NCI-H1417 treated with DMSO at 0.1 percent for 48 hours (cell line): Measurements from ENCODE around the gene ADGRG6.
"Not testable (repeated sequence)": the region's sequence is repeated elsewhere in the genome, so short reads cannot be mapped to it uniquely, and the experiment has no call there.

Experiments
- DNase-seq: peaks from one replicate; lab custom pipeline; 2025; lab: John Stamatoyannopoulos, UW

ADGRG6 gene

DNA sequence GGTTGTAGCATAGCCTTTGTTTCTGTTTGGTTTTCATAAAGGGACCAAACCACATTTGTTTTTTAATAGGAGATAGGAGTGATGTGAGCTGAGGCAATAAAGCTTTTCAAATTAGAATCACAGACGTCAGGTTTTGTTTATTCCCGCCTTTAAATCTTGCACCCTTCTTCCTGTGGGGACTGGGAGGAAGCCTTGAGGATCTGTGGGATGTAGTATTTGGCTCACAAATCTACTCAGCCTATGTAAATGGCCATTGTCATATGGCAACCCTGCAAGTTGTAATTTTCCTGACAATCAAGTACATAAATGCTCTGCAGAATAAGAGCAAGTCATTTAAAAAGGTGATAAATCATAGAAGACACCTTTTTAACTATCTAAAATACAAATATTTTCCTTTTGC lies 110.4 kb downstream of the ADGRG6 start:
- no peak for DNase-seq

DNA sequence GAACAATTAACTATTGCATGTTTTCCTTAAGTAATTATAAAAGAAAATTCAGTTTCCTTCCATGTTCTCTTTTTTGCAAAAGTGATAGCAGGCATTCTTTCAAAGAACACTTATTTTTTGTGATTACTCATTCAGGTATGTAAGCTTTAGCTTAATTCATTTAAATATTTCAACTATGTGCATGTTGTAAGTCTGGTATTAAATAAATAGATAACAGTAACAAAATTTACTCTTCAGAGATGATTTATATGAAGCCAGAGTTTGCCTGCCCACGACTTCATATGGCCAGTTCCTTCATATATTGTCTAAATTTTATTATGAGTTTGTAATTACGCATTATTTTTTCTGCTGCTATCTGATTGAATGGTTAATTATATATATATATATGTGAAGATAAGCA lies 110.9 kb downstream of the ADGRG6 start:
- no peak for DNase-seq

DNA sequence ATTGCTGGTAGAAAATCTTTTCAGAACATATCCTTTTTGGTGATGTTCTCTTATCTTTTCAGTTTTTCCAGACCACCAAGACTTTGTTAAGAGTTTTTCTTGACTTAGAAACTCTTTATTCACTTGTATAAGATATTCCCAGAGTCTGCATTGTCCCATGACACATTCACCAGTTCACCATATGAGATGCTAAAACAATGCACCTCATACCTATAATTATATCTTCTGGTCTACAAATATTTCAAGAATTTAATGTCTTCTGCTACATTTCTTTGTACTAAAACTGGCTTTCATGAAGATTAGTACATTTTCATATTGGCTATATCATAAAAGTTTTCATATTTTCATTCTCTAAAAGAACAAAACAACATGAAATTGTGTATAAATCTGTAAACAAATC lies 111.3 kb downstream of the ADGRG6 start:
- no peak for DNase-seq

DNA sequence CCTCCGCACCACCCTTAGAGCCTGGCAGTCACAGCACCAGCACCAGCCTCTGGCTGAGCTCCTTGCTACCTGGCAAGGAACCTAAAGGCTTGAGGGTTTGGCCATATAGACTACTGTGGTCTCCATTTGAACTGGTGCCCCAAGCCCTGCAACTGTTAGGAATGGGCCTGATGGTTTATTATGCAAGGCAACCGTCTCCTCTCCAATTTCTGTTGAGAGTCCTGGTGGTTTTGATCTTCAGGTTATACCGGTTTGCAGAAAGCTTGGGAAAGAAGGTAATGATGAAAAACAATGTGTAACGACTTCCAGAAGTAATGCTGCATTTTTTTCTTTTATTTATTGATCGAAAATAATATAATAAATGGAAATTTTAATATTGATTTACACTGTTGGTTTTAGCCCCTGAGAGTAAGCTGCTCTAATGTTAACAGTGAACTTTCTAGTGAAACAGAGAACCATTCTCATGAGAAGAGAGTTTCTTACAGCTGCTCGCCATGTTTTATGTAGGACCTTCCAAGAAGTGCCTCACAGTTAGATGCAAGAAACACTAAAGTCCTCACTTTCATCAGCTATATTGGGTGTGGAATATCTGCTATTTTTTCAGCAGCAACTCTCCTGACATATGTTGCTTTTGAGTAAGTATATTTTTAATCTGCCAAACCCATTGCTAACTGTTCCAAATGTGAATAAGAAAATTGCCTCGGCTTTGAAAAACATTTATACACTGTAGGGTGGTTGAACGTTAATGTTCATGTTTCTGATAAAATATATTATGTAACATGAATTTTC lies 112.8 kb downstream of the ADGRG6 start:
- no peak for DNase-seq

DNA sequence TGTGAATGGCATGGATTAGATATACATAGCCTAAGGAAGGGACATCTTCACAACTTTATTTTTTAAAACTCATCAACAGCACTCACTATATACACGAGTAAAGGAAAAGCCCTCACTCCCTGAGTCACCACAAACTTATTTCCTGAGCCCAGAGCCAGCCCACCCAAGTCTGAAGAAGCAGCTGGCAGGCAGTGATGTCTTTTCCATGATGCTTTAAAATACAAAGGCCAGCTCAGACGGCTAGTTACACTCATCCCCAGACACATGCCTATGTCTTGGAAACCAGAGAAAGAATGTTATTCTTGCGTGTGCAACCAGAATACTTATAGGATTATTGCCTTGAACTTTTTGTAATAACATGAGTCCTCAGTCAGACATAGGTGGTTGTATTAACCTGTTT lies 114.4 kb downstream of the ADGRG6 start:
- DNase-seq = no peak

DNA sequence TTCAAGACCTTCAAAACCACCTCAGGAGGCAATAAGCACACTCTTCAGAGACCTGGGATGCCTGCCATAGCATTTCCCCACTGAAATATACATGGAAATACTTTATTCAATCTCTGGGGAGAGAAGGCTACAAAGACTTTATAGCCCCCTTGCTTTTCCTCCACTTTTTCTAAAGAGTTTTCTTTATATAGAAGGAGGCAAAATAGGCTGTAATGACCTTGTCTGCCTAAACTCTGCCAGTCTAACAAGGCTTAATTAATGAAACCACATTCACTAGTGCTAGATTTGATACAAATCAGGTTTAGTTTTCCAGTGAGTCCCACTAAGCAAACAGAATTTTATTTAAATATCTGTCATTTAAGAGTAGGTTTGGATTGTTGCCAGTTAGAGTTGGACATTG lies 114.9 kb downstream of the ADGRG6 start:
- DNase-seq = no peak

DNA sequence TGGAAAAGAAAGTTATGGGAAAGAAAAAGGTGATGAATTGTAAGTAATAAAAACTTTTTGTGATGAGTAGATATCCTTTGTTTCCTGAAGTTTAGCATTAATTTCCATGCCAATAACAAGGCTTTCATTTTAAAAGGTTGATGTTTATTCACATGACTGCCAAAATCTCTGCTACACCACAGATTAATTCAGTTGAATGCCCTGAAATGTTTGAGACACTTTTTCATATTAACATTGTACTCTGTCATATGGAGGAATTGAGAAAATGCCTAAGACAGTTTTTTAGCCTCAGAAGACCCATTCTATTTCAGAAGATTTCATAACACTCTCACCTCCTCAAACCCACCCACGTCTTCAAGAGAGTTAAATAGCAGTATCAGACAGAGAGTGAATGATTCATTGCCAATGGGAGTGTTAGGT lies 115.5 kb downstream of the ADGRG6 start:
- DNase-seq = no peak

DNA sequence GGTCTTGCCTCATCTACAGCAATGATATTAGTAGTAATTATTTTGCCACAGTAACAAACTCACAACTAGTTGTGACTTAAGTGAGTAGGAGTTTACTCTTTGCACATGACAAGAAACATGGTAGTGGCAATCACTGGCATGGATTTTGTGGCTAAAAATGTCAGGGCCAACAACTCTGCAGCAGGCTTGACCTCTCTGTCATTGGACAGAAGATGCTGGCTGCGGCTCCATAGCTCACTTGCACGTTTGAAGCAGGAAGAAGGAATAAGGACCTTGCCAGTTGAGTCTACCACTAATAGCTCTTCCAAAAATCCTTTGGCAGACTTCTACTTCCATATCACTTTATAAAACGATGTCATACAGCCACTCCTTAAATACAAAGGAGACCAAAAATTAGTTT lies 117.3 kb downstream of the ADGRG6 start:
- no peak for DNase-seq

DNA sequence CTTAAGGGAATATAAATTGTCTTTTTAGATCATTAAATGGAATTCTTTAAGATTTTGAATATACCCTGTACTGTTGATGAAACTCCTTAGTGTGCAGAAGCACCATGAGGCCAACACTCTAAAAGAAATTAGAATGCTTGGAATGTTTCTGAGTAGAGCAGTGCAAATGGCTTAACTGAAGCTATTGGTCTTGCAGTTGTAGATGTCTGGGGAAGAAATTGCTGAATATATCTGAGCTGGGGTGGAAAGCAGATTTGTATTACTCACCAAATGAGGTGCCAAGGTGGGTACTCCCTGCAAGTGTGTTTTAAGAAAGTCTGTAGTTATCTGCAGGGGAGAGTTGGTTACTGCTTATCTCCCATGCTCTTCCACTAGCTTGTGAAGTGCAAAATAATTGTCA lies 119.0 kb downstream of the ADGRG6 start:
- no peak for DNase-seq

DNA sequence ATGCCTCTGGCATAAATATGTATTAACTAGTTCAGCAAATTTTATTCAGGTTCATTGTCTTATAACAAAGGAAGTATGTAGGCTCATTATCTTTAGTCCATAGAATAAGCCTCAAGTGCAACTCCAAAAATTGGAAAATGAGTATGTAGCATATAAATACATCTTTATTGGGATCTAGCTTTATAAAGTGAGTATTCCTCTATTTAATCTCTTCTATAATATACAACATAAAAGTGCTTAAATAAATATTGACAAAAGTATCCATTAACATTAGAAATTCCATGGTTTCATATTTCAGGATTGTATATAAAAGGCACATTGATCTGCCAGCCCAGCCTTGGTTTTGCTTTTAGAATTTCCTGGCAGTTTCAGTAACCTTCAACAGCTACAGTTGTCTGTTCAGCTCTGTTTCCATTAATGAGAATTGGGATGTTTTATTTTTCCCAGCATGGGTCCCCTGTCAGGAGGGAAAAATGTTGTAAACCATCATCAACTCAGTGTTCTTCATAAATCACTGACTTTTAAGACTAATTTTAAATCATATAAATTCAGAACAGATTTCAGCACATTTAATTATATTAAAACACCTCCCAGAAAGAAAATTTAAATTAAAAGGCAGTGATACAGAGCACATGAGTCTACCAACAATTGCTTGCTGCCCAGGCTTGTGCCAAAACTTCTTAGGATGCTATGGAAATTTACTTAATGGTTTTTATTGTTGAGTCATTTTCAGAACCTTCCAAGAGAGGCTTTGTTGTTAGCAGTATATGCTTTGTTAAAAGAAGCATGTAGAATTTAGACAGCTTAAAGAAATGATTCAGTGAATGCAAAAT lies 119.7 kb downstream of the ADGRG6 start:
- no peak for DNase-seq

DNA sequence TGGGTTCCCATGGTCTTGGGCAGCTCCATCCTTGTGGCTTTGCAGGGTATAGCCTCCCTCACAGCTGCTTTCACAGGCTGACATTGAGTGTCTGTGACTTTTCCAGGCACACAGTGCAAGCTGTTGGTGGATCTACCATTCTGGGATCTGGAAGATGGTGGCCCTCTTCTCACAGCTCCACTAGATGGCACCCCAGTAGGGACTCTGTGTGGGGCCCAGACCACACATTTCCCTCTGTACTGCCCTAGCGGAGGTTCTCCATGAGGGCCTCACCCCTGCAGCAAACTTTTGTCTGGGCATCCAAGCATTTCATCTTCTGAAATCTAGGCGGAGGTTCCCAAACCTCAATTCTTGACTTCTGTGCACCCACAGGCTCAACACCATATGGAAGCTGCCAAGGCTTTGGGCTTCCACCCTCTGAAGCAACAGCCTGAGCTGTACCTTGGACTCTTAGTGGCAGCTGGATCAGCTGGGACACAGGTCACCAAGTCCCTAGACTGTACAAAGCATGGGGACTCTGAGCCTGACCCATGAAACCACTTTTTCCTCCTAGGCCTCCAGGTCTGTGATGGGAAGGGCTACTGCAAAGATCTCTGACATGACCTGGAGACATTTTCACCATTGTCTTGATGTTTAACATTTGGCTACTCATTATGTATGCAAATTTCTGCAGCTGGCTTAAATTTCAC lies 124.8 kb downstream of the ADGRG6 start:
- not testable (repeated sequence) for DNase-seq

DNA sequence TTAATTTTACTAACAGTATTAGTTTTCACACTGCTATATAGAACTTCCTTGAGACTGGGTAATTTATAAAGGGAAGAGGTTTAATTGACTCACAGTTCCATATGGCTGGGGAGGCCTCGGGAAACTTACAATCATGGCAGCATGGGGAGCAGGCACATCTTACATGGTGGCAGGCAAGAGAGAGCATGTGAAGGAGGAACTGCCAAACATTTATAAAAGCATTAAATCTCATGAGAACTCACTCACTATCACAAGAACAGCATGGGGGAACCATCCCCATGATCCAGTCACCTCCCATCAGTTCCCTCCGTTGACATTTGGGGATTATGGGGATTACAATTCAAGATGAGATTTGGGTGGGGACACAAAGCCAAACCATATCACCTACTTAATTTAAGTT lies 126.7 kb downstream of the ADGRG6 start:
- DNase-seq = not testable (repeated sequence)

DNA sequence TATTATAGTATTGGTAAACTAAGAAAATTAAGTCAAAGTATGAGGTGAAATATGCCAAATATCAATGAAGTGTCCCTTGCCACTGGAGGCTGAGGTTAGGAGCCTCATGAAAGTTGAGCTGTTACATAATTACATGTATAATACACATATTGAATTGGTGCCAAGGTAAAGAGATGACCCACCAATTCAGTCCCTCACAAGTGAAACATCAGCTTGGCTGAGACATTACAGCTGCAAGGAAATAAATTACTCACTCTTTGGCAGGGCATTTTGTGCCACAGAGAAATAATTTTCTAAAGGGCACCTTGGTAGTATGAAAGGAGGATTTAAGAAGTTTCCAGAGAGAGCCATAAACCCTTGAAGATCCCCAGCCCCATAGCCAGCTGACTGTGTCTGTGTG lies 127.4 kb downstream of the ADGRG6 start:
- DNase-seq = no peak

DNA sequence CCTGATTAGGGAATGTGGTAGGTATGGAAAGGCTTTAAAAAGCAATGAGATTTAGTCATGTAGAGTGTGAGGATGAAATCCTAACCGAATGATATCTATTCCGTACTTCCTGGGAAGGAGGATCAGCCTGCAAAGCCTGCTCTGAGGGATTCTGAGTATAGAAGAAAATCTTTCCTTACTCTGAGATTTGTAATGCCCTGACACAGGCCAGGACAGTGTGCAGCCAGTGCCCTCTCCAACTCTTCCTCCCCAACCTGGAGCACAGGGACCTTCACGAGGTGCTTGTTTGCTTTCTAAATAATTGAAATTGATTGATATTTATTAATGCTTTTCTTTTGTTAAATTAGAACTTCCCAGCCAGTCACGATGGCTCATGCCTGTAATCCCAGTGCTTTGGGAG lies 131.6 kb downstream of the ADGRG6 start:
- DNase-seq = no peak

DNA sequence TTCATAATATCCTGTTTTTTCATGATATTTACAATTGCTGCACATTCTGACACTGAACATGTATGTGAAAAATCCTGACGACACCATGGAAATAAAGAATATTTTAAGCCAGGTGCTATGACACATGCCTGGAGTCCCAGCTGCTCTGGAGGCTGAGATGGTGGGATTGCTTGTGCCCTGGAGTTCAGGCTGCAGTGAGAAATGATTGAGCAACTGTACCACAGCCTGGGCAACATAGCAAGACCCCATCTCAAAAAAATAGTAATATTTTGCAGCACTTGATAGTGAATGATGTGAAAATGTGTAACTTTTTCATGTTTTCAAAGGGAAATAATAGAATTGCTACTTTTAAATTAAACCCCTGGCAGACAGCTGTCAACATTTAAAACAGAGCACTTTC lies 137.1 kb downstream of the ADGRG6 start:
- no peak for DNase-seq

DNA sequence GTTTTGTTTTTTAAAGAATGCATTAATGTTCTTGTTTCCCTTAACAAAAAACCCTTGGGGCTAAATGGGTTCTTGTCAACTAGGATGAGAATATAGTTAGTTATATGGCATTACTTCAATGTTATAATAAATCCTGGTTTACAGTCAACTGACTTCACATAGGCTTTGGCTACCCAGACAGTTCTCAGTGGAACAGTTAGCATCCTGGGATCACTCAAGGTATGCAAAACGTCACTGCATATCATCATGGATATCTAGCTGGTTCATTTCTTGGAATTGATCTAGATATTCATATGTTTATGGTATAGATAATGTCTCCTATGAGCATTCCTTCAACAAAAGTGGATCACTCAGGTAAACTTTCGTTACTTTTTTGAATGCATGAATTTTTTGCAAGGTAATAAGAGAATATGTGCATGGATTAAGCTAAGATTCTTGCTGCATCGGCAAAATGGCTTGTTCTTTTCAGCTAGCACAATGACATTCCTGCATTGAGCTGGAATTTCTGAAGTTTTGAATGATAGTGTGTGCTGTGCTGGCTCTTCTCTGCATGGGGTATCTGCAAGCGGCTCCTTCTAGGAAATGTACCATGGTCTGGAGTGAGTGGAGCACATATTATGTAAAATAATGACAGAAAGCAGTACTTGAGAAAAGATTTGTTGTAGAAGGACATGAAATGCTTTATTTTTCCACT lies 138.9 kb downstream of the ADGRG6 start:
- no peak for DNase-seq

DNA sequence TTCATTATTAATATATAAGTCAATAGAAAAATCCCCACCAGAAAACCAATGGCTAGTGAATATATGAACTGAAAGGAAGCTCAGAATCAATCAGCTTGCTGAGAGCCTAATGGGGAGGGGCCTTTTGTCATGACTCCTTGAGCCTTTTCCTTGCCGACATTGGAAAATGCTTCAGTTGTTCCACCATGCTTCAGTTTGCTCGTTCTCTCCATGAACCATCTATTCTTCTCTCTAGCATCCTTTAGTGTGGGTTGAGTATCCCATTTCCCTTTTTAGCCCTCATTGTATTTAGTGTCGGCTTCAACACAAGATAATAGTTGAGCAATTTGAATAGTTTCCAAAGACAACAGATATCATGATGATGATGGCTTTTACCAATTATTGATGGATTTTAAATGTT lies 139.9 kb downstream of the ADGRG6 start:
- no peak for DNase-seq

DNA sequence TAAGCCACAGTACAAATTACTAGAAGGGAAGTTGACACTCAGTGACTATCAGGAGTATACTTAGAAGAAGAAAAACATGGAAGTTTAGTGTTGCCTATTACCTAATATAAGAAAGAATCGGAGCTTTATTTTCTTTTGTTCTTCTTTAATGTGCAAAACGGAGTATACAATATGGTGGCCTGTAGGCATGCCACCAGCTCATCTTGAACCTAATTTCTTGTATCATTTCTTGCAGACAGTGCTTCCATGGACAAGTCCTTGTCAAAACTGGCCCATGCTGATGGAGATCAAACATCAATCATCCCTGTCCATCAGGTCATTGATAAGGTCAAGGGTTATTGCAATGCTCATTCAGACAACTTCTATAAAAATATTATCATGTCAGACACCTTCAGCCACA lies 141.3 kb downstream of the ADGRG6 start:
- no peak for DNase-seq

DNA sequence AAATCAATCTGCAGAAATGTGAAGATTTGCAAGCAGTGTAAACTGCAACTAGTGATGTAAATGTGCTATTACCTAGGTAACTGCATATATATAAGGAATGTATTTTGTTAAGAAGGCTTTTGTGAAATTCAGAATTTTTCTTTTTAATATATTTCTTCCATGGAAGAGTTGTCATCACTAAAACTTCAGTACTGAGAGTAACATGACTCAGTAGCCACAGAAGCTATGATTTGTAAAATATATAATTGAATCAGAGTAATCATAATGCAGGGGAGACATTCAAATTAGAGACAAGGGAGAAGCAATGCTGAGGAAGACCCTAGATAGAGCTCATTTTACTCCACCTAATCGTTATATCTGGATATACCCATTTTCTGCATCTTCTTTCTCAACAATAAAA lies 141.7 kb downstream of the ADGRG6 start:
- DNase-seq = no peak

DNA sequence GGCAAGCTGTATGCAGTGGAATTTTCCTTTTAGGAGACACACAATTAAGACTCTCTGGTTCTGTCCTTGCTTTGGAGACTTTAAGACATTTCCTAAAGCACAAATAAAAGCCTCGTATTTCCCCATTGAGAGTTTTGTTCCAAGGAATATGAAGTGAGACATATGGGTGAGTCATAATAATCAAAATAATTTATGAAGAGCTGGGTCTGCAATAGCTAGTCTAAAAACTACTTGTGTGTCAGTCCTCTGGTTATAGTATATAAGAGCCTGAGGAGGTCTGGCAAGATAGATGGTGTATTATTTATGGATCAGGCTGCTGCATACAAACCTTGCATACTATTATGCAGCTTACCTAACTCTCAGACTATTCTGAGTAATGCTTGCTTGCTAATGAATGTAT lies 142.6 kb downstream of the ADGRG6 start:
- DNase-seq = no peak

DNA sequence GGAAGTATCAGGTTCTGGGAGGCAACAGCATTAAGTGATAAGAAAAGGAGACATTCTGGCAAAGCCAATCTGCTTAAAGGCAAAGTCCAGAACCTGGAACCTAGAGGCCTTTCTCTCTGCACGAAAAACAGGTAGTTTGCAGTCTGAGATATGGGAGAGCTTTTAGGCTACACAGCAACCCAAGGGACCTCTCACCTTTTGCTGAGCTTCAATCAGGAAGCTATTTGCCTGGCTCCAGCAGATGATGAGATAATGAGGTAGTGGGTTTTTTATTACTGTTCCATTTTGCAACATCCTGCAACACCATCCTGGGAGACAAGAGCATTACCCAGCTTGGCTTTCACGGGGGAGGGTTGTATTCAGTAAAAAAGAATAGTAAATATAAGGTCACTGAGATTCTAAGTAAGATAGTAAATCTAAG lies 143.1 kb downstream of the ADGRG6 start:
- no peak for DNase-seq

DNA sequence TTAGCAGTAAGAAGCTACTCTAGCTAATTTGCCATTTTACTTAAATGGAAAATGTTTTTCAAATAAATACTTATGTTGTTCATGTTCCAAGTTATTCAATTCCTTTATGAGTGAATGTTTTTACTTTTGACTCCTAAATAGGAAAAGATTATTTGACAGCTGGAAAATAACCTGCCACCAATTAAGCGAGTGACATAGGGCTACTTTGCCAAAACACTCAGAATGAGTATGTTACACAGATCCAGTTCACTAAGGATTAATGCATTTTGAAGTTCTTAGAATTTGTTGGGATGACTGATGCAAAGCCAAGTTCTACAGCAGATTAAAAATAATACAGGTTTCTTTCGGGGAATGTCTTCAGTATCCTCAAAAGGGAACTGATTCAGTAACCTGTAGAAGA lies 144.4 kb downstream of the ADGRG6 start:
- no peak for DNase-seq
